Left ventricle myocardium superior (tissue), 1 donor: ENCODE data around the gene CHD6. TPM values are rescaled to one million over a fixed set of nuclear protein-coding genes. Genes with fewer than 3 reads are reported as not detected.

Source experiments
- ATAC-seq: fragments of 200-7000 bp; cut with Tn5 transposase; one replicate; pipeline ENCODE4 v1.9.1; 2020; ENCODE audit warnings: mild to moderate bottlenecking, moderate library complexity
- DNase-seq: peaks from one replicate; pipeline ENCODE4 v3.0.0-alpha.2; 2020
- intact Hi-C: fragments of 100-400 bp; cut with micrococcal nuclease; formaldehyde crosslinking; loops from one replicate; pipeline ENCODE4 v1.11.0; 2022
- total RNA-seq: library from RNA; stranded (reverse); fragmentation: NEBNext Ultra II Directional; extraction: Animal tissue kit (Norgen Biotek cat#: 25700); gene quantifications from one replicate; pipeline ENCODE4 v1.2.1, GENCODE V29; 2021
- donor health status: DM: no; HTN: yes; CAD: no; lungs with severe emphysema.

CHD6 gene
- total RNA-seq, 1 donor from 2014 or later = 36.8 TPM

DNA sequence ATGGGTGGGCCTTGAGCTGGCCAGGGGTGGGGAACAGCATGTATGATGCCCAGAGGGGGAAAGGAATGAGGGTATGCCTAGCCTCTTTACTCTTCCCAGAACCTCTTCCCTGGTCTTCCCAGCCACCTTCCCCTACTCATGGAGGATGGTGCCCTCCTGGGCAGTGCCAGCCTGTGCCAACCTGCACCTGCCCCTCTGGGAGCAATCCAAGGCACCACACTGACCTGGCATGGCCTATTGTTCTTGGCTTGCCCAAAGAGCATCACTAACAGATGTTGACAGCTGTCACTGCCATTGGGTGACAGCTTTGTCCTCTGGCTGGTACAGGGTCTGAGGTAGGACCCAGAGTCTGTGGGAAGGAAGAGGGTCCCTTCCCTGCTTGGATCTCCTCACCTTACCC is 264.6 kb downstream of the CHD6 start:
- intact Hi-C loops = no loop called here
- DNase-seq = no peak
- peak; percentile 55 for ATAC-seq

DNA sequence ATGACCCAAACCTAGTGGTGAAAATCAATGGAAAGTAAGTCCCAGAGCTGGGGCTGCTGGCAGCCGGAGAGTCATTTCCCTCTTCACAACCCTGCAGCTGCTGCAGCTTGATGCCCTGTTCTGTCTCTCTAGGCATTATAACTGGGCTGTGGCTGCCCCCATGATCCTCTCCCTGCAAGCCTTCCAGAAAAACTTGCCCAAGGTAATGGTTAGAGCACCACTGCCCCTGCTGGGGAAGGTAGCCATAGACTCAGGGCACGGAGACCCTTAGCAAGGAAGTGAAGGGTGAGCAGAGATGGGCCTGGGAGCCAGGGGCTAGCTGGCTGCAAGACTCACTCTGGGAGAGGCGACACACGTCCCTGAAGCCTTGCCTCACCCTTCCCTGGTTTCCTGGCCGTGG is 265.5 kb downstream of the CHD6 start:
- DNase-seq = no peak

DNA sequence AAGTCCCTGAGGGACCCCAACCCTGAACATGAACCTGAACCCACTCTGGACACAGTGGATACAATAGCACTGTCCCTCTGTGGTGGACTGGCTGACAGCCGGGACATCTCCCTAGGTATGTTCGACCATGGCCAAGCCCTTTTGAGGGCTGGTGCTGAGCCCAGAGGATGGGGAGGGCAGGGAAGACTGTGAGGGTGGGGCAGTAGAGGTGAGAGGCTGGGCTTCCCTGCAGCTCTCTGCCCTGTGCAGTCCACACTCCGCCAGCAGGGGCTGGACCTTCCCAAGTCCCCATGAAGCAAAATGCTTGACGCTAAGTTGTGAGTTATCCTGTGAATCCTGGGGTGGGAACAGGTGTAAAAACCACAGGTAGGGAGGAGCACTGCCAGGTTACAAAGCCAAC is 266.1 kb downstream of the CHD6 start:
- no peak for DNase-seq
- intact Hi-C loops = no loop called here
- ATAC-seq = no peak

More for the DNA sequence above, 265.5 kb downstream of the CHD6 start:
- intact Hi-C loops = no loop called here
- ATAC-seq = no peak
